Neuronal stem cell (in vitro differentiated cells): ENCODE data around the gene NRXN3.
"Not testable (repeated sequence)": the region's sequence is repeated elsewhere in the genome, so short reads cannot be mapped to it uniquely, and the experiment has no call there.

Source experiments
- DNase-seq: peaks from one replicate; pipeline ENCODE4 v3.0.0-alpha.2; 2013; ENCODE audit warnings: low spot score
- H2AFZ ChIP-seq: one replicate; pipeline ENCODE4 v1.6.1; 2013; ENCODE audit warnings: mild to moderate bottlenecking, low read length, inconsistent platforms
- H2AK5ac ChIP-seq: 2 replicates; pipeline ENCODE4 v1.6.1; 2013; ENCODE audit warnings: low read depth, mild to moderate bottlenecking, inconsistent platforms, low read length, moderate library complexity, mixed read lengths
- H2BK120ac ChIP-seq: 2 replicates; pipeline ENCODE4 v1.6.1; 2013; ENCODE audit warnings: low read depth, mild to moderate bottlenecking, inconsistent platforms, low read length, moderate library complexity, mixed read lengths
- H2BK12ac ChIP-seq: one replicate; pipeline ENCODE4 v1.6.1; 2013; ENCODE audit warnings: low read length, inconsistent platforms
- H2BK15ac ChIP-seq: 2 replicates; pipeline ENCODE4 v1.6.1; 2013; ENCODE audit warnings: mild to moderate bottlenecking, low read length, inconsistent platforms, mixed read lengths
- H2BK5ac ChIP-seq: one replicate; pipeline ENCODE4 v1.6.1; 2013; ENCODE audit warnings: inconsistent platforms, mild to moderate bottlenecking, low read length, moderate library complexity
- H3K14ac ChIP-seq: one replicate; pipeline ENCODE4 v1.6.1; 2013; ENCODE audit warnings: low read length, inconsistent platforms
- H3K18ac ChIP-seq: 2 replicates; pipeline ENCODE4 v1.6.1; 2013; ENCODE audit warnings: low read length, inconsistent platforms
- H3K23ac ChIP-seq: 2 replicates; pipeline ENCODE4 v1.6.1; 2013; ENCODE audit warnings: low read depth, mild to moderate bottlenecking, mixed read lengths, low read length, inconsistent platforms; ENCODE audit not compliant: poor library complexity
- H3K27ac ChIP-seq: replicated peaks from 3 replicates; pipeline ENCODE4 v1.5.1; 2013; ENCODE audit warnings: low read length, inconsistent platforms
- H3K27me3 ChIP-seq, 3 experiments: 2 replicates each; pipeline ENCODE4 v1.6.1; 2013; ENCODE audit warnings: low read length in 3 of 3, mild to moderate bottlenecking in 2 of 3, inconsistent platforms in 1 of 3, low read depth in 1 of 3, mixed read lengths in 1 of 3, moderate library complexity in 1 of 3; ENCODE audit not compliant: control insufficient read depth in 3 of 3, insufficient read depth in 3 of 3
- H3K36me3 ChIP-seq, 2 donors: replicated peaks in 1 of 2; 2 replicates each; pipeline ENCODE4 v1.6.1; 2013; ENCODE audit warnings: low read length in 2 of 2; ENCODE audit not compliant: control insufficient read depth in 2 of 2, insufficient read depth in 2 of 2
- H3K4ac ChIP-seq: 2 replicates; pipeline ENCODE4 v1.6.1; 2013; ENCODE audit warnings: inconsistent platforms, mild to moderate bottlenecking, low read length, moderate library complexity
- H3K4me1 ChIP-seq, 2 donors: 1 replicate in 1 of 2; 2 replicates in 1 of 2; pipeline ENCODE4 v1.6.1; 2013; ENCODE audit warnings: low read length in 2 of 2, low read depth in 1 of 2; ENCODE audit not compliant: control insufficient read depth in 2 of 2, insufficient read depth in 1 of 2
- H3K4me2 ChIP-seq: one replicate; pipeline ENCODE4 v1.6.1; 2013; ENCODE audit warnings: mild to moderate bottlenecking, low read length, inconsistent platforms; ENCODE audit not compliant: insufficient read depth, poor library complexity, severe bottlenecking
- H3K4me3 ChIP-seq, 2 donors: 2 replicates each; pipeline ENCODE4 v1.5.1; 2013; ENCODE audit warnings: low read length in 2 of 2, mild to moderate bottlenecking in 2 of 2, inconsistent platforms in 1 of 2, moderate library complexity in 1 of 2
- H3K79me1 ChIP-seq: one replicate; pipeline ENCODE4 v1.6.1; 2013; ENCODE audit warnings: low read depth, mild to moderate bottlenecking, inconsistent platforms, low read length, moderate library complexity
- H3K9ac ChIP-seq: one replicate; pipeline ENCODE4 v1.6.1; 2013; ENCODE audit warnings: mild to moderate bottlenecking, low read depth, low read length, inconsistent platforms; ENCODE audit not compliant: poor library complexity
- H3K9me3 ChIP-seq, 2 donors: replicated peaks in 1 of 2; 2 replicates each; pipeline versions ENCODE3 to v1.6.1; 2013; ENCODE audit warnings: low read length in 2 of 2, mild to moderate bottlenecking in 2 of 2, inconsistent platforms in 1 of 2, low read depth in 1 of 2, mixed read lengths in 1 of 2, moderate library complexity in 1 of 2; ENCODE audit not compliant: control insufficient read depth in 2 of 2, insufficient read depth in 1 of 2
- H4K8ac ChIP-seq: one replicate; pipeline ENCODE4 v1.6.1; 2013; ENCODE audit warnings: low read depth, mild to moderate bottlenecking, inconsistent platforms, low read length, moderate library complexity
- H4K91ac ChIP-seq: one replicate; pipeline ENCODE4 v1.6.1; 2013; ENCODE audit warnings: low read length, low read depth, mild to moderate bottlenecking, inconsistent platforms; ENCODE audit not compliant: poor library complexity
- WGBS, 2 donors: extraction: QIAGEN DNeasy Blood & Tissue Kit; methylation state at CpG; one replicate each; pipeline ENCODE4 v1.1.7; 2013; ENCODE audit warnings: missing lambda C conversion rate in 2 of 2, mixed read lengths in 1 of 2; ENCODE audit not compliant: insufficient read length in 2 of 2, insufficient replicate concordance in 1 of 2; ENCODE audit errors: extremely low coverage in 2 of 2; 5-methylcytosine and 5-hydroxymethylcytosine counted together

NRXN3 gene

DNA sequence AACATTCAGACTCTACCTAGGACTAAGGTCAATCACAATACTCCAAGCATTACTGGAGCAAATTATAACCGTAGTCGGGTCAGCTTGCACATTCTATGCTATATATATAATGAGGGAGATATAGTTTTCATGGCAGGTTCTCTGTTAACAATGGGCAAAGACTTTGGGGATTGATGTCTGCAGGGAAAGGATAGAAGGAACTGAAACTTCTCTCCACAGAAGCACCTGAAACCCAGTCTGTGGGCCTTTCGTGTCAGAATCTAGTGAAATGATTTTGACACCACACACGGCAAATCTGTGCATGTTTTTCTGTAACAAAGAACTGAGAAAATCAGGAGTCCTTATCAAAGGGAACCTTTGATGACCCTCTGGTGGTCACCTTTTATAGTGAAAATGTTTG lies 847.4 kb downstream of the NRXN3 start:
- WGBS, 2 donors = no CpG with 5 or more reads among the region's 4 CpGs
- Histone ChIP-seq H3K4me2 (no peak overlapping the region), H3K23ac (no peak overlapping the region), H3K9ac (no peak overlapping the region), H2AK5ac (no peak overlapping the region), H3K4me3 (no peak overlapping the region), H3K79me1 (no peaks in the 10 kb centered on the region), H3K4ac (no peak overlapping the region), H2BK12ac (no peak overlapping the region), H2BK15ac (no peak overlapping the region), H3K36me3 (no peaks in the 10 kb centered on the region), H3K27ac (no peak overlapping the region), H3K9me3 (no peaks in the 10 kb centered on the region), H4K91ac (no peak overlapping the region), H3K18ac (no peak overlapping the region), H3K14ac (no peak overlapping the region), H3K27me3 (no peaks in the 10 kb centered on the region), H4K8ac (no peak overlapping the region), H3K4me1 (no peaks in the 10 kb centered on the region), H2BK120ac (no peak overlapping the region), H2BK5ac (no peak overlapping the region), H2AFZ (no peak overlapping the region)
- no peak for DNase-seq

DNA sequence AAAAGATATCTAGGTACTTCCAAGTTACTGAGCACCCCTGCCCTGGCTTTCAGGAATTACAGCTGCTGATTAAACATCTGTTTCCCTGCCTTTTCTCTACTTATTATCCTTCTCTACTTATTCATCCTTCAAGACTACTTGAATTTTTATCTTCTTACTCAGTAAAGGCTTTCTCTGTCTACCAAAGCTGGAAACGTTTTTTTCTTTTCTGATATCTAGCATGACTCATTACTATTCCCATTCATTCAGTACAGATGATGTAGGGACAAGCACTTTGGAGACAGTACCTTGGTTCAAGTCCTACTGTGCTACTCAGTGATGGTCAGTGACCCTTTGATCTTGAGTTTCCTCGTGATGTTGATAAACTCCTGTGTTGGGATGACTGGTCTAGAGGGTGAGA lies 848.7 kb downstream of the NRXN3 start:
- H2BK12ac ChIP-seq = no peak overlapping the region
- H3K23ac ChIP-seq = no peak overlapping the region
- H3K27me3 ChIP-seq = no peaks in the 10 kb centered on the region
- no peak overlapping the region for H3K4me2 ChIP-seq
- H3K4ac ChIP-seq = no peak overlapping the region
- H3K27ac ChIP-seq = no peak overlapping the region
- no peaks in the 10 kb centered on the region for H3K79me1 ChIP-seq
- H3K36me3 ChIP-seq = no peaks in the 10 kb centered on the region
- H4K91ac ChIP-seq = no peak overlapping the region
- no peak overlapping the region for H2BK5ac ChIP-seq
- no peak overlapping the region for H4K8ac ChIP-seq
- no peak overlapping the region for H2BK15ac ChIP-seq
- no peaks in the 10 kb centered on the region for H3K4me1 ChIP-seq
- no peak overlapping the region for H2BK120ac ChIP-seq
- WGBS, 2 donors = no CpG with 5 or more reads among the region's 2 CpGs
- no peak overlapping the region for H3K4me3 ChIP-seq
- H3K9ac ChIP-seq = no peak overlapping the region
- H3K14ac ChIP-seq = no peak overlapping the region
- no peak overlapping the region for H3K18ac ChIP-seq
- H2AK5ac ChIP-seq = no peak overlapping the region
- H3K9me3 ChIP-seq = no peaks in the 10 kb centered on the region
- DNase-seq = no peak
- H2AFZ ChIP-seq = no peak overlapping the region

DNA sequence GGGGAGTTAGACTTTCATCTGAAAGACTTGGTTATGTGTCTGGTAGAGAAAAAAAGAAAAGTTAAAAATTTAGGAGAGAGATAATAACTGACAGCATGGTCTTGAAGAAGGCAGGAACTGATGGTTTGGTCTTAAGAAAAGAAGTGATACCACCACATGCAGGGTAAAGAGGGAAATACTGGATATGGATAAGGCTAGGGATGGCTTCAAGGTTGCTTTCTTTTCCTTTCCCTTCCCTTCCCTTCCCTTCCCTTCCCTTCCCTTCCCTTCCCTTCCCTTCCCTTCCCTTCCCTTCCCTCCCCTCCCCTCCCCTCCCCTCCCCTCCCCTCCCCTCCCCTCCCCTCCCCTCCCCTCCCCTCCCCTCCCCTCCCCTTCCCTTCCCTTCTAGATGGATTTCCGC lies 849.7 kb downstream of the NRXN3 start:
- H3K9me3 ChIP-seq, H3K9ac ChIP-seq, H3K36me3 ChIP-seq, H2AFZ ChIP-seq, H3K23ac ChIP-seq, H3K4ac ChIP-seq, H2BK120ac ChIP-seq, H2BK5ac ChIP-seq, H3K4me2 ChIP-seq, H3K14ac ChIP-seq, H3K4me1 ChIP-seq, H4K91ac ChIP-seq, H2BK15ac ChIP-seq, H3K18ac ChIP-seq, H4K8ac ChIP-seq, DNase-seq, H3K79me1 ChIP-seq, H3K27me3 ChIP-seq, H2AK5ac ChIP-seq, H2BK12ac ChIP-seq, H3K27ac ChIP-seq, H3K4me3 ChIP-seq: not testable (repeated sequence)
- WGBS, 2 donors = no CpG with 5 or more reads among the region's 1 CpG

DNA sequence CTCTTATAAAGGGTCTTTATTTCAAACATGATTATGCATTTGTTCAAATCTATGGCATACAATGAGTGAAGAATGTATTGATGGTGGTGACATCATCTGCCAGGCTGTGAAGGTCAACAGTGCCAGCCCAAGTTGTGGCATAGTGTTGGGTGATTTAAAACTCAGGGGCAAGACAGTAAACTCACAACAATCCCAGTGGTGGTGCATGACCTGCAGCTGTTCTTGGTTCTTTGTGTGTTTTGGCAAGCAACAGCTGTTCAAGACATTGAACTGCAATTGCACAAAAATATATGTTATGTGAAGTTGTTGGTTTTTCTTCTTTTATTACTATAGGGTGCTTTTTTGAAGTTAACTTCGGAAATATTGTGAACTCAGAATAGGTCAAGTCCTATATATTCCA lies 851.6 kb downstream of the NRXN3 start:
- H3K18ac ChIP-seq = no peak overlapping the region
- no peak overlapping the region for H3K4me3 ChIP-seq
- H2AK5ac ChIP-seq = no peak overlapping the region
- no peak overlapping the region for H2BK15ac ChIP-seq
- H3K14ac ChIP-seq = no peak overlapping the region
- H3K4me2 ChIP-seq = no peak overlapping the region
- no peak overlapping the region for H2BK12ac ChIP-seq
- no peaks in the 10 kb centered on the region for H3K4me1 ChIP-seq
- no peak overlapping the region for H4K91ac ChIP-seq
- no peak overlapping the region for H4K8ac ChIP-seq
- H2BK120ac ChIP-seq = no peak overlapping the region
- H3K27me3 ChIP-seq = no peaks in the 10 kb centered on the region
- H3K27ac ChIP-seq = no peak overlapping the region
- no peak for DNase-seq
- no peak overlapping the region for H3K4ac ChIP-seq
- H3K9me3 ChIP-seq = peaks cover 0 to 2% of the 10 kb centered on the region in 2 donors
- H3K36me3 ChIP-seq = no peaks in the 10 kb centered on the region
- no peak overlapping the region for H2BK5ac ChIP-seq
- no peak overlapping the region for H2AFZ ChIP-seq
- H3K79me1 ChIP-seq = no peaks in the 10 kb centered on the region
- no CpG with 5 or more reads among the region's 1 CpG for WGBS, 2 donors
- no peak overlapping the region for H3K9ac ChIP-seq
- H3K23ac ChIP-seq = no peak overlapping the region
